ENCODE data around the gene INSR. TPM values are rescaled to one million over a fixed set of nuclear protein-coding genes. Genes with fewer than 3 reads are reported as not detected.

The INSR gene
- total and polyA plus RNA-seq, 4 donors: 4.8 to 106 (median 39.5) TPM

GRCh38 chr19:7112675-7113074, 181.5 kb downstream of the INSR start:
- Histone ChIP-seq H3K27ac (ENCODE audit: low read depth in 1 of 2, low read length in 2 of 2) (no peak overlapping the region), H3K9me3 (ENCODE audit: control insufficient read depth, low read length) (no peaks in the 10 kb centered on the region), H3K4me3 (ENCODE audit: low read length in 2 of 2) (no peak overlapping the region), H3K4me1 (ENCODE audit: control insufficient read depth in 1 of 2, insufficient read depth in 2 of 2, low read length in 2 of 2) (no peaks in the 10 kb centered on the region), H3K27me3 (ENCODE audit: control insufficient read depth in 1 of 2, insufficient read depth in 2 of 2, low read length in 1 of 2) (no peaks in the 10 kb centered on the region), H3K36me3 (ENCODE audit: control insufficient read depth in 1 of 2, insufficient read depth in 2 of 2, low read length in 1 of 2) (no peaks in the 10 kb centered on the region)
- intact Hi-C loops (cut with DNase I): no loop called here
- 93 to 94% methylated on average over 4 of the region's 4 CpGs for WGBS, 2 donors
- ATAC-seq (ENCODE audit: low FRiP score) (no peak), DNase-seq (no peak)

GRCh38 chr19:7109678-7110289, 184.4 kb downstream of the INSR start:
- intact Hi-C loops (cut with DNase I): no loop called here
- WGBS, 2 donors: 47 to 49% methylated on average over 8 of the region's 8 CpGs
- DNase-seq: no peak

GRCh38 chr19:7106711-7107657, 187.2 kb downstream of the INSR start:
- Histone ChIP-seq H3K9me3 (ENCODE audit: control insufficient read depth, low read length) (no peaks in the 10 kb centered on the region), H3K27ac (ENCODE audit: low read depth in 1 of 2, low read length in 2 of 2) (no peak overlapping the region), H3K4me1 (ENCODE audit: control insufficient read depth in 1 of 2, insufficient read depth in 2 of 2, low read length in 2 of 2) (no peaks in the 10 kb centered on the region), H3K27me3 (ENCODE audit: control insufficient read depth in 1 of 2, insufficient read depth in 2 of 2, low read length in 1 of 2) (no peaks in the 10 kb centered on the region), H3K4me3 (ENCODE audit: low read length in 2 of 2) (no peak overlapping the region), H3K36me3 (ENCODE audit: control insufficient read depth in 1 of 2, insufficient read depth in 2 of 2, low read length in 1 of 2) (no peaks in the 10 kb centered on the region)
- intact Hi-C loops (cut with DNase I): no loop called here
- DNase-seq: no peak
- ATAC-seq (ENCODE audit: low FRiP score): no peak
- WGBS, 2 donors: 84 to 85% methylated on average over 10 of the region's 10 CpGs

More at GRCh38 chr19:7109678-7110289, 184.4 kb downstream of the INSR start:
- ATAC-seq (ENCODE audit: low FRiP score): no peak
- H3K9me3 ChIP-seq (ENCODE audit: control insufficient read depth, low read length): no peaks in the 10 kb centered on the region
- no peak overlapping the region for H3K4me3 ChIP-seq (ENCODE audit: low read length in 2 of 2)
- no peaks in the 10 kb centered on the region for H3K36me3 ChIP-seq (ENCODE audit: control insufficient read depth in 1 of 2, insufficient read depth in 2 of 2, low read length in 1 of 2)
- H3K27me3 ChIP-seq (ENCODE audit: control insufficient read depth in 1 of 2, insufficient read depth in 2 of 2, low read length in 1 of 2): no peaks in the 10 kb centered on the region
- H3K4me1 ChIP-seq (ENCODE audit: control insufficient read depth in 1 of 2, insufficient read depth in 2 of 2, low read length in 2 of 2): no peaks in the 10 kb centered on the region
- H3K27ac ChIP-seq (ENCODE audit: low read depth in 1 of 2, low read length in 2 of 2): no peak overlapping the region

DNA sequence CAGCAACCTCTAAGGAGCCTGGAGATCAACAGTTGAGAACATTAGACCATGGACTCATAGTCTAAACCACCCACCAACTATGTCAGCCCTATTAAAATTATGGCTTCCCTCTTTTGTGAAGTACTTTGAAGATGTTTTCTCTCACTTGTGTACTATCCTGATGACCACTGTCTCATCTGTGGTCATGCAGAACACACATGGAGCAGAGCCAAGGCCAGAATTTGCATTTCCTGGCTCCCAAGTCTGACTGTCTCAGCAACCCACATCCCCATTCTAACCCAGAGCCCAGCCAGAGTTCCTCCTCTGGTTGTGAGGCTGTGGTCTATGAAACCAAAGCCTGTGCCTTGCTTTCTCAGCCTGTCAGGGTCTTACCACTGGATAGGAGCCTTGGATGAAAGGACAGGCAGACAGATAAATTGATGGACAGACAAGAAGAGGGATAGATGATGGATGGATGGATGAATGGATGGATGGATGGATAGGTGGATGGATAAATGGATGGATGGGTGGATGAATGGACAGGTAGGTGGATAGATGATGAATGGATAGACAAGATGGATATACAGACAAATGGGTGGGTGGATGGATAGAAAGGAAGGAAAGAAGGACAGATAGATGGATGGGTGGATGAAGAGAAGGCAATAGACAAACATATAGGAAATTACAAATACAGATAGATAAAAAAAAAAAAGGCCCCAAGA, 189.3 kb downstream of the INSR start:
- Histone ChIP-seq H3K27ac (ENCODE audit: low read depth in 1 of 2, low read length in 2 of 2) (no peak overlapping the region), H3K36me3 (ENCODE audit: control insufficient read depth in 1 of 2, insufficient read depth in 2 of 2, low read length in 1 of 2) (no peaks in the 10 kb centered on the region), H3K9me3 (ENCODE audit: control insufficient read depth, low read length) (no peaks in the 10 kb centered on the region), H3K27me3 (ENCODE audit: control insufficient read depth in 1 of 2, insufficient read depth in 2 of 2, low read length in 1 of 2) (no peaks in the 10 kb centered on the region), H3K4me1 (ENCODE audit: control insufficient read depth in 1 of 2, insufficient read depth in 2 of 2, low read length in 2 of 2) (no peaks in the 10 kb centered on the region), H3K4me3 (ENCODE audit: low read length in 2 of 2) (no peak overlapping the region)
- intact Hi-C loops (cut with DNase I): loop anchor here (5.0 kb wide), 2 partner anchors 42 to 232 kb away; no protein-coding TSS in a partner anchor
- ATAC-seq (ENCODE audit: low FRiP score): no peak
- DNase-seq: peak in 1 of 2 donors; percentile 71

GRCh38 chr19:7101498-7102253, 192.5 kb downstream of the INSR start:
- H3K9me3 ChIP-seq (ENCODE audit: control insufficient read depth, low read length): no peaks in the 10 kb centered on the region
- H3K4me1 ChIP-seq (ENCODE audit: control insufficient read depth in 1 of 2, insufficient read depth in 2 of 2, low read length in 2 of 2): no peaks in the 10 kb centered on the region
- intact Hi-C loops (cut with DNase I): loop anchor here (1.0 to 5.0 kb wide), 3 partner anchors 46 to 240 kb away; no protein-coding TSS in a partner anchor
- ATAC-seq (ENCODE audit: low FRiP score) (no peak), DNase-seq (no peak)
- H3K27ac ChIP-seq (ENCODE audit: low read depth in 1 of 2, low read length in 2 of 2): no peak overlapping the region
- no peaks in the 10 kb centered on the region for H3K36me3 ChIP-seq (ENCODE audit: control insufficient read depth in 1 of 2, insufficient read depth in 2 of 2, low read length in 1 of 2)
- no peaks in the 10 kb centered on the region for H3K27me3 ChIP-seq (ENCODE audit: control insufficient read depth in 1 of 2, insufficient read depth in 2 of 2, low read length in 1 of 2)
- no peak overlapping the region for H3K4me3 ChIP-seq (ENCODE audit: low read length in 2 of 2)
- WGBS, 2 donors: 67 to 70% methylated on average over 19 of the region's 19 CpGs

DNA sequence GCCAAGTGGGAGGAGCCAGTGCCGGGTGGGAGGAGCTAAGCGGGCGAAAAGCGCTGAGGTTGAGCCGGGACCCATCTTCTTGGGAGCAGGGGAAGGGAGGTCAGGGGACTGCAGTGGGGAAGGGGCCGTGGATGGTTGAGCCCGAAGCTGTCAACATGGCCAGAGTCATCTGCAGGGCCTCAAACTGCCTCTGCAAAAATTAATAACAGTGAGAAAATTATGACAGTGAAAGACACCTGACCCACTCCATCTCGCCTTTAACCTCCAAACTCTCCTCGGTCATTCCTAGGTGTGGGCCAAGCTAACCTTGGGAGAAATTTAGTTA, 194.7 kb downstream of the INSR start:
- Histone ChIP-seq H3K9me3 (ENCODE audit: control insufficient read depth, low read length) (no peaks in the 10 kb centered on the region), H3K4me3 (ENCODE audit: low read length in 2 of 2) (peak overlapping the region in 1 of 2 donors; percentile 5), H3K27me3 (ENCODE audit: control insufficient read depth in 1 of 2, insufficient read depth in 2 of 2, low read length in 1 of 2) (no peaks in the 10 kb centered on the region), H3K36me3 (ENCODE audit: control insufficient read depth in 1 of 2, insufficient read depth in 2 of 2, low read length in 1 of 2) (no peaks in the 10 kb centered on the region), H3K4me1 (ENCODE audit: control insufficient read depth in 1 of 2, insufficient read depth in 2 of 2, low read length in 2 of 2) (no peaks in the 10 kb centered on the region), H3K27ac (ENCODE audit: low read depth in 1 of 2, low read length in 2 of 2) (no peak overlapping the region)
- ATAC-seq (ENCODE audit: low FRiP score): no peak
- DNase-seq: no peak
- intact Hi-C loops (cut with DNase I): no loop called here
- 10 to 13% methylated on average over 9 of the region's 9 CpGs for WGBS, 2 donors

DNA sequence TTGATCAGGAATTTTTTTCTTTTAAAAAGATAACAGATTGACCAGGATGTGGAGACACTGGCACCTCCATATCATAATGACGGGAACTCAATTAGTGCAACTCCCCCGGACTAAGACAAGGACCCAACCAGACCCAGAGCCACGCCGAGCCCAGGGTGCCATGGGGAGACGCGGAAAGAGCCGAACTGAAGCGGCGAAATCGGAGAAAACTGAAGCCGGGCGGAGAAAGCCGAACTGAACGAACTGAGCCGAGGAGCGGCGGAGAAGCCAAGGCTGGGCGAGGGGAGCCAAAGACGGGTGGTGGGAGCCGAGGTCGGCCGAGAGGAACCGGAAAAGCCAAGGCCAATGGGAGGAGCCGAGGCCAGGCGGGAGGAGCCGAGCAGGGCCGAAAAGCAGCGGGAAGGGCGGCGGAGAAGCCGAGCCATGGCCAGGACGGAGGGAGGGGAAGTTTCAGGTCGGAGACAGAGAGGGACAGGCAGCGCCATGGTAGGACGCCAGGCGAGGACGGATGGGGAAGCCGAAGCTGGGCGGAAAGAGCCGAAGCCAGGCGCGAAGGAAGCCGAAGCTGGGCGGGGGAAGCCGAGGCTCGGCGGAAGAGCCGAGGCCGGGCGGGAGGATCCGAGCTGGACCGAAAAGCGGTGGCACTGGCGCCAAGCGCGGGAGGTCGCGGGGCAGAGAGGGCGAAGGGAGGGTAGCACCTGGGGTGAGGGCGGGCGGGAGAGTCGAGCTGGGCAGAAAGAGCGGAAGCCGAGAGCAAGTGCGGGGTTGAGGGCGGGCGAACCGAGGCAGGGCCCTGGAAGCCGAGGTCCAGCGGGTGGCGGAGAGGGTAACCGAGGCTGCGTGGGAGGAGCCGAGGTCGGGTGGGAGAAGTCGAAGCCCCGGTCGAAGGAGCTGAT, 195.3 kb downstream of the INSR start:
- Histone ChIP-seq H3K4me3 (ENCODE audit: low read length in 2 of 2) (peak overlapping the region; percentile 3 to 5), H3K9me3 (ENCODE audit: control insufficient read depth, low read length) (no peaks in the 10 kb centered on the region), H3K27ac (ENCODE audit: low read depth in 1 of 2, low read length in 2 of 2) (peak overlapping the region in 1 of 2 donors; percentile 86), H3K4me1 (ENCODE audit: control insufficient read depth in 1 of 2, insufficient read depth in 2 of 2, low read length in 2 of 2) (no peaks in the 10 kb centered on the region), H3K36me3 (ENCODE audit: control insufficient read depth in 1 of 2, insufficient read depth in 2 of 2, low read length in 1 of 2) (no peaks in the 10 kb centered on the region), H3K27me3 (ENCODE audit: control insufficient read depth in 1 of 2, insufficient read depth in 2 of 2, low read length in 1 of 2) (no peaks in the 10 kb centered on the region)
- WGBS, 2 donors: 0% methylated on average over 74 to 78 of the region's 78 CpGs
- DNase-seq: peak; percentile 95 to 97
- peak; percentile 98 for ATAC-seq (ENCODE audit: low FRiP score)
- intact Hi-C loops (cut with DNase I): no loop called here

Data from aorta (tissue), 5 donors.